ACHN (cell line): ENCODE results near the gene TOMM5.

Source experiments
- DNase-seq: peaks from one replicate; pipeline ENCODE4 v3.0.0-alpha.2; 2015
- in situ Hi-C: cut with HindIII; loops from 2 replicates; pipeline ENCODE4 v1.10.0; 2017; ENCODE audit warnings: low sequenced_read_pairs, low pct_ligation_motif_present, low pct_unique_long_range_greater_than_20kb

Gene TOMM5

GRCh38 chr9:37541465-37541864, 50.9 kb downstream of the TOMM5 start:
- no peak for DNase-seq
- in situ Hi-C loops = no loop called here

GRCh38 chr9:37540634-37541033, 51.8 kb downstream of the TOMM5 start:
- no peak for DNase-seq
- in situ Hi-C loops = no loop called here

- in situ Hi-C loops = no loop called here
Observed at GRCh38 chr9:37539634-37540033, 52.8 kb downstream of the TOMM5 start.

More at GRCh38 chr9:37539634-37540033, 52.8 kb downstream of the TOMM5 start:
- DNase-seq = no peak
